GM12874 (cell line): Measurements from ENCODE around the gene MS4A10.

Experiments
- CTCF ChIP-seq: IDR thresholded peaks from 2 replicates; pipeline ENCODE4 v1.5.1; 2011; ENCODE audit warnings: low read depth, mild to moderate bottlenecking, control low read depth, low read length, moderate library complexity; ENCODE audit not compliant: insufficient read depth

Gene MS4A10

DNA sequence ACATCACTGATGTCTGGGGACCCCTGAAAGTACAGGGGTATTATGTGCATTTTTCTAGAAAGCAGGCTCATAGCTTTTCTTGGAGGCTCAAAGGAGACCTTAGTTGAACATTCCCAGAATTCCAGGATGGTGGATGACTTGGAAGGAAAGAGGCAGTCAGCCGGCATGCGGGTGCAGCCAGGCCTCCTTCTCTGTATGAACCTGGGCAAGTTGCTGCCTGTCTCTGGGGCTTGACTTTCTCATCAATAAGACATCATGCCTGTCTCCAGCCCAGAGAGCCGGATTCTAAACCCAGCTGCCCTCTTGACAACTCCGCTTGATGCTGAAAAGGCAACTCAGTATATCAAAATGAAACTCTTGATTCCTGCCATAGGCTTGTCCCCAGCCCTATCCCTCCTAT is 15.9 kb upstream of the MS4A10 start:
- no peak for TF ChIP-seq CTCF

- TF ChIP-seq CTCF = no peak
Measured at GRCh38 chr11:60769811-60770210, 15.3 kb upstream of the MS4A10 start.

DNA sequence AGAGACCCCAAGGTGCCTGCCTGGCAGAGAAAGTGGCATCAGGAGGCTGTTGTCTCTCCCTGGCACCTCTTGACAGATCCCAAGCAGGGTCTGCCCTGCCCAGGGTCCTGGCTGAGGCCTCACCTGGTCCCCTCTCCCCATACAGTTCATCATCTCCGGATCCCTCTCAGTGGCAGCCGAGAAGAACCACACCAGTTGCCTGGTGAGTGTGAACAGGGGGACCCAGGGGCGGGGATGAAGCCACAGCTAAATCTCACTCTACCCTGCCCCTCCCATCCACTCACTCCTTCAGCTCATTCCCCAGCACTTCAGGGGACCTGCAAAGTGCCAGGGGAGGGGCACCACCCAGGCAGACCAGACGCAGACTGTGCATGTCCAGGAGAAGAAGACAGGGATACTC is 14.0 kb upstream of the MS4A10 start:
- no peak for TF ChIP-seq CTCF

DNA sequence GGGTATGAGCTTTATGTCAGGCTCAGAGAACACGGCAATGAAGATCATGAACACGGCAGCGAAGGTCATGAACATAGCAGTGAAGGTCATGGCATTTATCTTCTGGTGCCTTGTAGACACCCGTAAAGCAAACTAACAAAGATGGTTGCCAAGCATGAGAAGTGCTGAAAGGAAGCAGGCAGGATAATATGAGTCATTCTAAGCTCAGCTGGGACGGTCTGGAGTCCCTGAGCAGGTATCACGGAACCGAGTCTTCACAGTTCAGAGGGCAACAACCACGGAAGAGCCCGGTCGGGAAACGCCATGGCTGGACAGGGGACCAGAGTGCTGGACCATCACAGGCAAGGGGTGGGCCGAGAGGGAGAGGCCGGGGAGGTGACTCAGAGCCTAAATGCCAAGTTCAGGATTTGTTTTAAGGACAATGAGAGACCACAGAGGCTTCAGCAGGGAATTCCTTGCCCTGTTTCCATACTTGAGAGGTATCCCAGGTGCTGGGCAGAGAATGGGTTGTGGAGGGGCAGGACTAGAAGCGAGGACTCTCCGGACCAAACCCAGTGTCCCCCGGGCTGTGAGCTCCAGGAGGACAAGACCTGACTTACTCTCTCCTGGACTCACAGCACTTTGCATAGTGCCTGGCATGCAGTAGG is 13.1 kb upstream of the MS4A10 start:
- TF ChIP-seq CTCF = no peak

- TF ChIP-seq CTCF = no peak
Measured at GRCh38 chr11:60772666-60773065, 12.5 kb upstream of the MS4A10 start.

- no peak for TF ChIP-seq CTCF
Measured at GRCh38 chr11:60774726-60775125, 10.4 kb upstream of the MS4A10 start.

- peak; percentile 86 for TF ChIP-seq CTCF
Measured at GRCh38 chr11:60775420-60775961, 9.6 kb upstream of the MS4A10 start.
